ENCODE measurements around the gene TMC5. TPM values are rescaled to one million over a fixed set of nuclear protein-coding genes. Genes with fewer than 3 reads are reported as not detected.
"Not testable (repeated sequence)": the region's sequence is repeated elsewhere in the genome, so short reads cannot be mapped to it uniquely, and the experiment has no call there.

Gene TMC5
- polyA plus RNA-seq, 3 donors = 0.55 to 0.75 (median 0.57) TPM

- DNase-seq (ENCODE audit: low read depth in 3 of 3, low spot score in 2 of 3) = no peak
Measured at GRCh38 chr16:19396555-19397011, 21.1 kb upstream of the TMC5 start.

GRCh38 chr16:19397373-19397772 lies 20.3 kb upstream of the TMC5 start:
- not testable (repeated sequence) for DNase-seq (ENCODE audit: low read depth in 3 of 3, low spot score in 2 of 3)

GRCh38 chr16:19400711-19401110 lies 17.0 kb upstream of the TMC5 start:
- no peak for DNase-seq (ENCODE audit: low read depth in 3 of 3, low spot score in 2 of 3)

GRCh38 chr16:19406891-19407491 lies 10.7 kb upstream of the TMC5 start:
- no peak for DNase-seq (ENCODE audit: low read depth in 3 of 3, low spot score in 2 of 3)

- no peak for DNase-seq (ENCODE audit: low read depth in 3 of 3, low spot score in 2 of 3)
Measured at GRCh38 chr16:19410435-19411171, 7.1 kb upstream of the TMC5 start.

- DNase-seq (ENCODE audit: low read depth in 3 of 3, low spot score in 2 of 3) = no peak
Measured at GRCh38 chr16:19411298-19411697, 6.4 kb upstream of the TMC5 start.

- DNase-seq (ENCODE audit: low read depth in 3 of 3, low spot score in 2 of 3) = not testable (repeated sequence)
Measured at GRCh38 chr16:19412055-19412454, 5.6 kb upstream of the TMC5 start.

- DNase-seq (ENCODE audit: low read depth in 3 of 3, low spot score in 2 of 3) = no peak
Measured at GRCh38 chr16:19415461-19415860, 2.2 kb upstream of the TMC5 start.

GRCh38 chr16:19415918-19416317 lies 1.8 kb upstream of the TMC5 start:
- no peak for DNase-seq (ENCODE audit: low read depth in 3 of 3, low spot score in 2 of 3)

- DNase-seq (ENCODE audit: low read depth in 3 of 3, low spot score in 2 of 3) = no peak
Measured at GRCh38 chr16:19418200-19418599, 517 bp downstream of the TMC5 start.

- DNase-seq (ENCODE audit: low read depth in 3 of 3, low spot score in 2 of 3) = no peak
Measured at GRCh38 chr16:19419698-19420075, 2.0 kb downstream of the TMC5 start.

- no peak for DNase-seq (ENCODE audit: low read depth in 3 of 3, low spot score in 2 of 3)
Measured at GRCh38 chr16:19424478-19424877, 6.8 kb downstream of the TMC5 start.

- DNase-seq (ENCODE audit: low read depth in 3 of 3, low spot score in 2 of 3) = no peak
Measured at GRCh38 chr16:19430345-19430744, 12.7 kb downstream of the TMC5 start.

GRCh38 chr16:19431636-19432340 lies 14.1 kb downstream of the TMC5 start:
- DNase-seq (ENCODE audit: low read depth in 3 of 3, low spot score in 2 of 3) = no peak

- DNase-seq (ENCODE audit: low read depth in 3 of 3, low spot score in 2 of 3) = no peak
Measured at GRCh38 chr16:19432429-19432828, 14.7 kb downstream of the TMC5 start.

GRCh38 chr16:19434584-19434983 lies 16.9 kb downstream of the TMC5 start:
- DNase-seq (ENCODE audit: low read depth in 3 of 3, low spot score in 2 of 3) = no peak

- no peak for DNase-seq (ENCODE audit: low read depth in 3 of 3, low spot score in 2 of 3)
Measured at GRCh38 chr16:19436540-19436939, 18.9 kb downstream of the TMC5 start.

GRCh38 chr16:19437280-19437679 lies 19.6 kb downstream of the TMC5 start:
- DNase-seq (ENCODE audit: low read depth in 3 of 3, low spot score in 2 of 3) = no peak

GRCh38 chr16:19438739-19439138 lies 21.1 kb downstream of the TMC5 start:
- DNase-seq (ENCODE audit: low read depth in 3 of 3, low spot score in 2 of 3) = no peak

- DNase-seq (ENCODE audit: low read depth in 3 of 3, low spot score in 2 of 3) = no peak
Measured at GRCh38 chr16:19439483-19439882, 21.8 kb downstream of the TMC5 start.

GRCh38 chr16:19443659-19444058 lies 26.0 kb downstream of the TMC5 start:
- no peak for DNase-seq (ENCODE audit: low read depth in 3 of 3, low spot score in 2 of 3)
